HG02588 (cell line): Measurements from ENCODE around the gene MYH10.

Experiments used
- ATAC-seq: cut with Tn5 transposase; IDR thresholded peaks from one replicate; pipeline ENCODE4 v1.9.1; 2021; ENCODE audit warnings: mild to moderate bottlenecking, moderate library complexity; ENCODE audit not compliant: unreplicated experiment

MYH10 gene

DNA sequence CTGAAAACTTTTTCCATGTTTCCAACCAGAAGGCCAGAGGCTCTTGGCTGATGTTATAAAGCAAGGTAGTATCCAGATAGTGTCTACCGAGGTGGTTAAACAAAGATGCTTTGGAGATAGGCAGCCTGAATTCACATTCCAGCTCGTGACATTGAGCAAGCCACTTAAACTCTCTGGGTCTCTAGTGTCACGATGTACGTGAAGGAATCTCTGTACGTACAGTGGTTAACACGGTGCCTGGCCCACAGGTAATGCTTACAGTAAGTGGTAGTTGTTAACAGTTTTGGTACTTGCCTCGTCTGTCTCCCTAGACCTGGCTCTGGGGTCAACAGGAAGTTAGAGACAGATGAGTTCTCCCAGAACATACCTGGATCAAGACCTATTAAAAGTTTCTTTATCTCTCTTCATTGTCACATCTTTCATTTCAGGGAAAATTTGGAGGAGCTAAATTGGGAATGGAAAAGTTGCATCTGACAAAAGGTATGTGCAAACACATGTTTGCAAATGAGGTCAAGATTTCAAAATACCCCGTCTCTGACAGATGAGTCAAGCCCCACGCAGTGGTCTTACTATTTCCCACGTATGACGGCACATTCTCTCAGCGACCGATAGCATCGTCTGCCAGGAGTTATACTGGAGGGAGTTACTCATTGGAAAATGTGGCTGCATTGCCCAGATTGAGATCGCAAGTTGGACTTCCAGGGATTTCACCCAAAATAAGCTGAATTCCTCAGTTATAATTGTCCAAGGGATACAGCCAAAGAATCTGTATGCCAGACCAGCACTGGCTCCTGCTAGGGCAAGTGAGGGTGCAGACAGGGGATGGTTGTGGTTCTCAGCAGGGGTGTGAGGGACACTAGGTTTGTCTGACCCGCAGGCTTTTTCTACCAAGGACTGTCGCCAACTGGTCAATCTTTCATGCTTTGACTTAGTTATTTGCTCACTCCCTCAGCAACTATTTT, 18.9 kb upstream of the MYH10 start:
- ATAC-seq = no peak

DNA sequence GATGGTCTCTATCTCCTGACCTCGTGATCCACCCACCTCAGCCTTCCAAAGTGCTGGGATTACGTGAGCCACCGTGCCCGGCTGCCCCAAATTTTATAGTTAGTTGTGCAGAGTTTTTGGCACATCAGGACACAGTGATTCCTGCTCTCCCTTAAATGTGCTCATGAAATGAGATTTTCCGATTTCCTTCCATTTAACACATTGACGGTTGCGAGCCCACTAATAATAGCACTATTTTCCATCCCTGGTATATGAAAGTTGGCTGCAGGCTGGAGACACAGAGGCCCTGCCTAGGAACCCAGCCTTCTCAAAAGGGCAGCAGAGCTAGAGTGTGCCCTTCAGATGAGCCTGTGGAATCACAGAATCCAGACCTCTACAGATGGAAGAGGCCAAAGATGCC, 17.4 kb upstream of the MYH10 start:
- ATAC-seq = no peak

DNA sequence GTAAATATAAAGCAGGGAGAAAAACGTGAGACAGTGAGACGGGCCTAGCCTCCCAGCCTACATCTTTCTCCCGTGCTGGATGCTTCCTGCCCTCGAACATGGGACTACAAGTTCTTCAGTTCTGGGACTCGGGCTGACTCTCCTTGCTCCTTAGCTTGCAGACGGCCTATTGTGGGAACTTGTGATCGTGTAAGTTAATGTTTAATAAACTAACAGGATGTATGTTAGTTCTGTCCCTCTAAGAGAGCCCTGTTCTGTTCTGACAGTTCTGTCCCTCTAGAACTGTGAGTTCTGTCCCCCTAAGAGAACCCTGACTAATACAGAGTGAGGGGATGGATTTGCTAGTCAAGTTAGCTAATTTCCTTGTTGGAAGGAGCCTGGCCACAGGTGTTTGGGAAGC, 16.7 kb upstream of the MYH10 start:
- ATAC-seq = no peak

- no peak for ATAC-seq
Observed at GRCh38 chr17:8644507-8644902, 14.0 kb upstream of the MYH10 start.

DNA sequence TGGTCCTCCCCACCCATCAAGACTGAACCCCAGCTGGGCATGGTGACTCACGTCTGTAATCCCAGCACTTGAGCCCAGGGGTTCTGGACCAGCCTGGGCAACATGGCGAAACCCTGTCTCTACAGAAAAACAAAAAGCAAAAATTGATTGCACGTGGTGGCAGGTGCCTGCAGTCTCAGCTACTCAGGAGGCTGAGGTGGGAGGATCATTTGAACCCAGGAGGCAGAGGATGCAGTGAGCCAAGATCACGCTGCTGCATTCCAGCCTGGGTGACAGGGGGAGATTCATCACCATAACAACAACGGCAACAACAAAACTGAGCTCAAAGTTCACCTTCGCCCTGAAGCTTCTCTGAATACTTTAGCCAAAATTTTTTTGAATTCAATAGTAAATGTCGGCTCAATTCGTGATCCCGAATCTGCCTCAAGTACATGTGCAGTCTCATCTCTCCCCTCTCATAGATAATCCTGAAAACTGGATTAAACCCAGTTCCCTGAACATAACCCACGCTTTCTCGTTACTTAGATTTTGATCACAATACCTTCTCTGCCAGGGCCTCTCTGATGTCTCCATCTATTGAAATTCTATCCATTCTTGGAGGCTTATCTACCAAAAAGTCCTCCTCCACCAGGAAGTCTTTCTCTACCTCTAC, 13.5 kb upstream of the MYH10 start:
- ATAC-seq = no peak

DNA sequence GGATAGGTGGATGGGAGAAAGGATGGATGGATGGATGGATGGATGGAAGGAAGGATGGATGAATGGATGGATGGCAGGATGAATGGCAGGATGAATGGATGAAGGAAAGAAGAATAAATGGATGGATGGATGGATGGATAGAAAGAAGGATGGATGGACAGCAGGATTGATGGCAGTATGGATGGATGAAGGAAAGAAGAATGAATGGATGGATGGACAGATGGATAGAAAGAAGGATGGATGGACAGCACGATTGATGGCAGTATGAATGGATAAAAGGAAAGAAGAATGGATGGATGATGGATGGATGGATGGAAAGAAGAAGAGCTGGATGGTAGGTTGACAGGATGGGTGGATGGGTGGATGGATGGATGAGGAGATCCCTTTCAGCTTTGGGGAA, 9.2 kb upstream of the MYH10 start:
- no peak for ATAC-seq

- ATAC-seq = no peak
Observed at GRCh38 chr17:8632061-8632460, 1.5 kb upstream of the MYH10 start.

DNA sequence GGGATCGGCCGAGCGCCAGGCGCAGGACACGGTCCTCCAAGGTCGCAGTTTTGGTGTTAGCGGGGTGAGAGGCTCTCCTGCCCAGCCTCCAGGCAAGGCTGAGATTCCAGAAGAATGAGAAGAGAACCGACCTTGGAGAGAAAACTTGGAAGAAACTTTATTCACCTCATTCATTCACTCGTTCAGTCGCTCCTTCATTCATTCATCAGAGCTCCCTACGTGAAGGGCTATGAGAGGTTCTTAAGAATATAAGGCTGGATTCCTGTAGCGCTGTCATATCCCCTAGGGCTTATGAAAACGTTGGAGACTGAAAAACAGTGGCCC, 991 bp upstream of the MYH10 start:
- no peak for ATAC-seq

- ATAC-seq = peak; percentile 95
Observed at GRCh38 chr17:8630802-8631553, 453 bp upstream of the MYH10 start.

- no peak for ATAC-seq
Observed at GRCh38 chr17:8629371-8630226, 926 bp downstream of the MYH10 start.

- no peak for ATAC-seq
Observed at GRCh38 chr17:8628609-8629169, 1.8 kb downstream of the MYH10 start.

DNA sequence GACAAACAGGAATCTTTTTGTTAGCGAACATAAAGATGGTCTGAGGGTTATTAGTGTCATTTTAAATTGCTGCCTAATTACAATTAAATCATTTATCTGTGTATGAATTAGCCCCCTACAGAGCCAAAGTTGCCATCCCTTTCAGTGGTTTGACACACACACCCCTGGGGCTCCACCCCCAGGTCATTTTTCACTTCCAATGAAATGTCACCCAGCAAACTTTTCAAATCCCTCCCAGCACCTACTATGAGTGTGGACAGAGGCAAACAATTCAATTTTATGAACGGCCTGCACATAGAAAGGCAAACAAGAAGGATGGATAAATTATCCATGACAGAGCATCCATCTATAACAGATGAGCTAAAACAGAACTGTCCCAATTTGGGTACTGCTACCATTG, 2.4 kb downstream of the MYH10 start:
- ATAC-seq = no peak

- no peak for ATAC-seq
Observed at GRCh38 chr17:8623591-8623990, 6.9 kb downstream of the MYH10 start.

DNA sequence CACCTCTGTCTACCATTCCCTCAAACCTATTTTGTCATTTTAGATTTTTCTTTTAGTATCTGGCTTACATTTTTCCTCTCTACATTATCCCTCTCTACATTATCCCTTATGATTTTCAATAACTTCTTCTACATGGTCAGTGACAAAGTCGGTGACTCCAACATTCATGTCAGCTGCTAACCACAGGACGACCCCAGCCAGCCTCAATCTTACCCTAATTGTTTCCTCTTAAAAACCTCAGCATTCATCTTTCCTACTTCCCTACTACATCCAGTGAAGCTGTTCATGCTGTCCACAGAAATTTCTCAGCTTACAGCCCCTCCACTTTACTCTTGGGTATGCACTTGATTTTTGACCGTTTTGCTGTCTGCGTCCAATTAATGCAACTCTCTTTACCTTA, 8.3 kb downstream of the MYH10 start:
- no peak for ATAC-seq

GRCh38 chr17:8621585-8621984, 8.9 kb downstream of the MYH10 start:
- ATAC-seq = no peak

DNA sequence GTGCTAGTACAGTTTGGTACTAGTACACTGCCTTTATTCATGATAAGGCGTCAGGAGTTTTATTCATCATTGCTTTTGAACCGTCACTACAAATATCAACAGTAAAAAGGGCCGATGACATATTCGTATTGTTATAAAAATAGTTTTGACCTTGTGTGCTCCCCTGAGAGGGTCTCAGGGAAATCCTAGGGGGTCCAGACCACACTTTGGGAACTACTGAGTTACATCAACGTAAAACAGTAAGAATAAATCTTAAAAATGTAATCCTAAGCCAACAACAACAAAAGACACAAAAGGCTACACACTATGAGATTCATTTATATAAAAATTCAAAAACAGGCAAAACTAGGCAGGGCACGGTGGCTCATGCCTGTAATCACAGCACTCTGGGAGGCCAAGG, 11.2 kb downstream of the MYH10 start:
- ATAC-seq = no peak

DNA sequence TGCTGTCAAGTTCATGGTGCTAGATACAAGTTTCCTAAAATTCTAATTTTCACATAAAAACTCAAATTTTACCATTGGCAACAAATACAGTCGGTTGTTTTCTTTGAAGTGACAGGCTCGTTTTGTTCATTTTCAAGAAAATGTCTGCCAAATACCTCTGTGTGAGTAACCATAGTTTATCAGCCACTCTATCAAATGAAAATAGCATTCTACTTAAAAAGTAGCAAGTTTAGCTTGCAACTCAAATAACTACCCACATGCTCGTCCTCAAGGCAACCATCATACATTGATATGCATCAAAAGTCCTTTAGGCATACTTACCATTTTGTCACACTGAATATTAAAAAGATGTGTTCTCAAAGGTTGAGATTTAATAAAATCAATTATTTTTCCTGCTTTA, 11.7 kb downstream of the MYH10 start:
- ATAC-seq = no peak

DNA sequence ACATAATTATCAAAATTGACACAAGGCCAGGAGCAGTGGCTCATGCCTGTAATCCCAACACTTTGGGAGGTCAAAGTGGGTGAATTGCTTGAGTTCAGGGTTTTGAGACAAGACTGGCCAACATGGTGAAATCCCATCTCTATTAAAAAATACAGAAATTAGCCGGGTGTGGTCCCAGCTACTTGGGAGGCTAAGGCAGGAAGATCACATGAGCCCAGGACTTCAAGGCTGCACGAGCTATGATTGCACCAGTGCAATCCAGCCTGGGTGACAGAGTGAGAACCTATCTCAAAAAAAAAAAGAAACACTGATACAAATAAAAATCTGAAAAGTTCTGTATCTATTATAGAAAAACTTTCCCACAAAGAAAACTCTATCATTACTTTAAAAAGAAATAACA, 15.5 kb downstream of the MYH10 start:
- no peak for ATAC-seq

GRCh38 chr17:8611619-8612298, 18.8 kb downstream of the MYH10 start:
- ATAC-seq = no peak

GRCh38 chr17:8611137-8611536, 19.4 kb downstream of the MYH10 start:
- ATAC-seq = no peak
